Duodenal mucosa (tissue), 2 donors: ENCODE data around the gene PLAAT1.

Experiments
- H3K27ac ChIP-seq: one replicate; pipeline ENCODE4 v1.7.0; 2013; ENCODE audit warnings: low read depth, low read length
- H3K27me3 ChIP-seq, 2 donors: one replicate each; pipeline ENCODE4 v1.7.0; 2013; ENCODE audit warnings: low read length in 2 of 2, control low read depth in 1 of 2; ENCODE audit not compliant: insufficient read depth in 2 of 2, control insufficient read depth in 1 of 2
- H3K36me3 ChIP-seq, 2 donors: one replicate each; pipeline ENCODE4 v1.7.0; 2013; ENCODE audit warnings: low read length in 2 of 2, control low read depth in 1 of 2; ENCODE audit not compliant: insufficient read depth in 2 of 2, control insufficient read depth in 1 of 2
- H3K4me1 ChIP-seq, 2 donors: one replicate each; pipeline ENCODE4 v1.7.0; 2013; ENCODE audit warnings: low read length in 2 of 2, control low read depth in 1 of 2; ENCODE audit not compliant: insufficient read depth in 2 of 2, control insufficient read depth in 1 of 2
- H3K4me3 ChIP-seq, 2 donors: one replicate each; pipeline ENCODE4 v1.7.0; 2013; ENCODE audit warnings: low read length in 2 of 2, low read depth in 1 of 2
- H3K9ac ChIP-seq, 2 donors: one replicate each; pipeline ENCODE4 v1.7.0; 2013; ENCODE audit warnings: low read length in 2 of 2, low read depth in 1 of 2
- H3K9me3 ChIP-seq, 2 donors: one replicate each; pipeline ENCODE4 v1.7.0; 2013; ENCODE audit warnings: low read length in 2 of 2, control low read depth in 1 of 2; ENCODE audit not compliant: control insufficient read depth in 1 of 2

PLAAT1 gene

DNA sequence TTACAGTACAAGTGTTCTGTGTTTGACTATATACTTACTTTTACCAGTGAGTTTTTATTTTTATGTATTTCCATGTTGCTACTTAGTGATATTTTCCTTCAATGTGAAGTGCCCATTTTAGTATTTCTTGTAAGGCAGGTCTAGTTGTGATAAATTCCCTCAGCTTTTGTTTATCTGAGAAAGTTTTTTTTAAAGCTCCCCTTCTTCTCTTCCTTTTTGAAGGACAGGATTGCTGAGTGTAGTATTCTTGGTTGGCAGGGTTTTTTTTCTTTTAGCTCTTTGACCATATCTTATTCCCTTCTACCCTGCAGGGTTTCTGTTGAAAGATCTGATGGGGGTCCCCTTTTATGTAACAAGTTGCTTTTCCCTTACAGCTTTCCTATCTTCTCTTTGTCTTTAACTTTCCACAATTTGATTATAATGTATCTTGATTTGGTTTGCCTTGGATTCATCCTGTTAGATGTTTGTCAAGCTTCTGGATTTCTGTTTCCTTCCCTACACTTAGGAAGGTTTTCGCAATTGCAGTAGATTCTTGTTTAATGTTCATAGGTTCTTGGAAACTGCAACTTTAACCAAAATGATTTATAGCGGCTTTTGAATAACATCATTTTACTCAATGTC lies 7.9 kb downstream of the PLAAT1 start:
- Histone ChIP-seq H3K4me3 (no peak overlapping the region), H3K27me3 (no peaks in the 10 kb centered on the region), H3K36me3 (no peaks in the 10 kb centered on the region), H3K9me3 (peaks cover 4 to 9% of the 10 kb centered on the region in 2 donors), H3K4me1 (no peaks in the 10 kb centered on the region), H3K27ac (no peak overlapping the region), H3K9ac (no peak overlapping the region)

GRCh38 chr3:193250492-193250891 lies 9.5 kb downstream of the PLAAT1 start:
- Histone ChIP-seq H3K9me3 (peaks cover 4 to 9% of the 10 kb centered on the region in 2 donors), H3K27ac (no peak overlapping the region), H3K4me1 (no peaks in the 10 kb centered on the region), H3K36me3 (no peaks in the 10 kb centered on the region), H3K27me3 (no peaks in the 10 kb centered on the region), H3K4me3 (no peak overlapping the region), H3K9ac (no peak overlapping the region)

- Histone ChIP-seq H3K4me3 (no peak overlapping the region), H3K36me3 (no peaks in the 10 kb centered on the region), H3K9ac (no peak overlapping the region), H3K9me3 (peaks cover 1 to 9% of the 10 kb centered on the region in 2 donors), H3K27me3 (no peaks in the 10 kb centered on the region), H3K4me1 (no peaks in the 10 kb centered on the region), H3K27ac (no peak overlapping the region)
Measured at GRCh38 chr3:193253986-193254660, 13.1 kb downstream of the PLAAT1 start.

DNA sequence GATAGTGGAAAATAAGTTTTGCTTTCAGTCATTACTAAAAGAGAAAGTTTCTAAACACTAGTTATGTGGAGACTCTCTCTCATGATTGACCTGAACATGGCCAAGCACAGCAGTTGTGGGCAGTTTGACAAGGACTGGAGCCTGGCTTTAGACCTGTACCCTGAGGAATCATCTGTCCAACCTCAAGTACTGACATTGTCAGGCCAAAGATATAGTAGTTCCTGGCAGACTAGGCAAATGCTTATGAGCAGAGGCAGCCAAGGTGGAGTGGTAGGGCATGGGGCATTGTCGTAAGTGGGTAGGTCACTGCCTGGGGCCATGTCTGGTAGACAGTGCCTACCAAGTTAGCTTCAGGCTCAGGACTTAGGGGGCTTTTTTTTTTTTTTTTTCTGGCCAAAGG lies 20.9 kb downstream of the PLAAT1 start:
- Histone ChIP-seq H3K9ac (no peak overlapping the region), H3K4me3 (no peak overlapping the region), H3K4me1 (no peaks in the 10 kb centered on the region), H3K27ac (no peak overlapping the region), H3K27me3 (no peaks in the 10 kb centered on the region), H3K36me3 (no peaks in the 10 kb centered on the region), H3K9me3 (no peaks in the 10 kb centered on the region)

GRCh38 chr3:193262707-193263106 lies 21.7 kb downstream of the PLAAT1 start:
- no peak overlapping the region for H3K4me3 ChIP-seq

DNA sequence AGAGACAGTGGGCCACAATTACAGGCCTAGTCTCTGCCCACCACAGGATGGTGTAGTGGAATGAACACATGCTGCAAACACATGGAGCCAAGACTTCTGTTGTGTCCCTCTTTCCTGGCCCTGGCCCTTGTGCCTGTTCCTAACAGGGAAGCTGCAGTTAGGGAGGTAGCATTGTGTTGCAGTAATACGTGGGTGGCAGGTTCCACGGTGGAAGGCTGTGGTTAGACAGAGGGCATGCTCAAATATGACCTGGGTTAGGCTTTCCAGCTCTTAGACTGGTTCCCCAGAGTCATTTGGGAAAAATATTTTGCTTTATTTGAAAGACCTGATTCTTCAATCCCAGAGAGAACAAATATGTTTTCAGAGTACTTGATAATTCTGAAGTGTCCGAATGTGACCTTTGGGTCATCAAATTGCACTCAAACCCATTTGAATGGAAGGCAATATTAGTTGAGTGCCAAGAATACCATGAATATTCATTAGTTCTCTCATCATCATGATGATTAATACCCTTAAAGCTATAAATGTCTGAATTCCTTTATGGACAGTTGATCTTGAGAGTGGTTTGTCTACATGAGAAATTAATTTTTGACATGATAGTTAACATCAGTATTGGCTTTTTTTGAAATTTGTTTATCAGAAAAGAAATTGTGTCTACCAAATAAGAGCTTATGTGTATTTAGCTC lies 28.5 kb downstream of the PLAAT1 start:
- Histone ChIP-seq H3K9me3 (no peaks in the 10 kb centered on the region), H3K36me3 (no peaks in the 10 kb centered on the region), H3K9ac (no peak overlapping the region), H3K27me3 (no peaks in the 10 kb centered on the region), H3K4me1 (no peaks in the 10 kb centered on the region), H3K4me3 (no peak overlapping the region), H3K27ac (no peak overlapping the region)

More at GRCh38 chr3:193262707-193263106, 21.7 kb downstream of the PLAAT1 start:
- Histone ChIP-seq H3K9me3 (no peaks in the 10 kb centered on the region), H3K27ac (no peak overlapping the region), H3K4me1 (no peaks in the 10 kb centered on the region), H3K36me3 (no peaks in the 10 kb centered on the region), H3K27me3 (no peaks in the 10 kb centered on the region), H3K9ac (no peak overlapping the region)

DNA sequence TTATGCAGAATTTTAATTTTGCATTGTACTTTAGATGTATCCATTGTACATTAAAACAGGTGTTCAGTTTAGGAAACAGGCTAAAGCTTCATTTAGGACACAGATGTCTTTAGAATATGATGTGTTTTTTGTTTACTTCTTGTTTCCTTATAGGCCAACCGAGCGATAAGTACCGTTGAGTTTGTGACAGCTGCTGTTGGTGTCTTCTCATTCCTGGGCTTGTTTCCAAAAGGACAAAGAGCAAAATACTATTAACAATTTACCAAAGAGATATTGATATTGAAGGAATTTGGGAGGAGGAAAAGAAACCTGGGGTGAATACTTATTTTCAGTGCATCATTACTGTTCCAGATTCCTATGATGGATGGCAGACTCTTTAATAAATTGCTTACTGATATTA lies 29.4 kb downstream of the PLAAT1 start:
- Histone ChIP-seq H3K9me3 (no peaks in the 10 kb centered on the region), H3K27me3 (no peaks in the 10 kb centered on the region), H3K4me3 (no peak overlapping the region), H3K4me1 (no peaks in the 10 kb centered on the region), H3K27ac (no peak overlapping the region), H3K36me3 (no peaks in the 10 kb centered on the region), H3K9ac (no peak overlapping the region)

DNA sequence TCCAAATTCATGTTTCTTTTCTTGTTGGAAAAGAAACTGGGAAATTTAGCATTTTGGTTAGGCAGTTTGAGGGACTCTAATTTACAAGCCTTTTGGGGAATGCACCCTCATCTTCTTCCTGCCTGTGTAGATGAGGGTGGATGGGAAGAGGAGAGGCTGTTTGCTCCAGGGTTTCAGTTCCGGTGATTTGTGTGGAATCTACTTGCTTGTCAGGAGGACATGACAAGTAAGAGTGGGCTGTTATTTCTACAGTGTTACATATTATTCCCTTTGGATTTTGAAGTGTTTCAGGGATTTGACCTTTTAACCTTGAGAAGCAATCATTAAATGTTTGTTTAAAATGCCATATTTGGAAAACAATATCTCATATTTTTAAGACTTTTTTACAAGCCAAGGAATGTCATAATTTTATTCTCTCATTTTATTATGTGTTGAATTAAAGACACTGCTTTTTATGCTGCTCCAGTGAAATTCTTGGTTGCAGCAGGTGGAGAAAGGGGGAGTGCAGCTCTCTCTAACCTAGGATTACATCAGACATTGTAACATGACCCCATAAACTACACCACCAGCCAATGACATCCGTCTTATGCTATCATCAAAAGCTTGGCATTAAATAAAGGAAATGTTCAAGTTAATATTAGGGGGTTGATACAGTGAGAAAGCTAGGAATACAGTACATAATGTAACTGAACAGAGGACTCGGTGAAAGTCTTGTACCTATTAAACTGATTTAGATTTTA lies 30.2 kb downstream of the PLAAT1 start:
- no peaks in the 10 kb centered on the region for H3K36me3 ChIP-seq
- no peak overlapping the region for H3K27ac ChIP-seq
- H3K9ac ChIP-seq, result no peak overlapping the region
- no peaks in the 10 kb centered on the region for H3K27me3 ChIP-seq
- no peaks in the 10 kb centered on the region for H3K4me1 ChIP-seq
- H3K9me3 ChIP-seq, result no peaks in the 10 kb centered on the region
- no peak overlapping the region for H3K4me3 ChIP-seq

DNA sequence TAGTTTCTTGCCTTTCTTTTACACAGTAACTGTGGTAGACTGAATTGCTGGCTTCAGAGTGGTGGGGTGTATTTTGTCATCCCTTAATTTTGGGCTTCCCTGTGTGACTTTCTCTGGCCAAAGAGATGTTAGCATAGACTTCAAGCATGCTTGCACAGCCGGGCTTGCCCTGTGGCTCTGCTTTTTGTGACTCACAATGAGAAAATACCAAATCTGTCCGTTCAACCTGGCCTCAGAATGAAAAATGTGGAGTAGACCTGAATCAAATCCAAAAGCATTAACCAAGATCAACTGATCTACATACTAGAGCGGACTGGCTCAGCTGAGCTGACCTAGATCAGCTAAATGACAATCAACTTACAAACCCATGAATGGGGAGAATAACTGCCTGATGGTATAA lies 51.4 kb downstream of the PLAAT1 start:
- H3K36me3 ChIP-seq, result no peaks in the 10 kb centered on the region
- H3K9ac ChIP-seq, result no peak overlapping the region
- peaks cover 5 to 13% of the 10 kb centered on the region in 2 donors for H3K9me3 ChIP-seq
- H3K27ac ChIP-seq, result no peak overlapping the region
- no peaks in the 10 kb centered on the region for H3K4me1 ChIP-seq
- no peak overlapping the region for H3K4me3 ChIP-seq
- no peaks in the 10 kb centered on the region for H3K27me3 ChIP-seq

- Histone ChIP-seq H3K9ac (no peak overlapping the region), H3K9me3 (peaks cover 5 to 13% of the 10 kb centered on the region in 2 donors), H3K27me3 (no peaks in the 10 kb centered on the region), H3K4me1 (no peaks in the 10 kb centered on the region), H3K4me3 (no peak overlapping the region), H3K27ac (no peak overlapping the region), H3K36me3 (no peaks in the 10 kb centered on the region)
Measured at GRCh38 chr3:193295985-193296384, 55.0 kb downstream of the PLAAT1 start.
